ENCODE data around the gene HDAC8.
A peak's percentile ranks its signal among the peaks of the same experiment; 100 is the strongest.

Gene HDAC8

DNA sequence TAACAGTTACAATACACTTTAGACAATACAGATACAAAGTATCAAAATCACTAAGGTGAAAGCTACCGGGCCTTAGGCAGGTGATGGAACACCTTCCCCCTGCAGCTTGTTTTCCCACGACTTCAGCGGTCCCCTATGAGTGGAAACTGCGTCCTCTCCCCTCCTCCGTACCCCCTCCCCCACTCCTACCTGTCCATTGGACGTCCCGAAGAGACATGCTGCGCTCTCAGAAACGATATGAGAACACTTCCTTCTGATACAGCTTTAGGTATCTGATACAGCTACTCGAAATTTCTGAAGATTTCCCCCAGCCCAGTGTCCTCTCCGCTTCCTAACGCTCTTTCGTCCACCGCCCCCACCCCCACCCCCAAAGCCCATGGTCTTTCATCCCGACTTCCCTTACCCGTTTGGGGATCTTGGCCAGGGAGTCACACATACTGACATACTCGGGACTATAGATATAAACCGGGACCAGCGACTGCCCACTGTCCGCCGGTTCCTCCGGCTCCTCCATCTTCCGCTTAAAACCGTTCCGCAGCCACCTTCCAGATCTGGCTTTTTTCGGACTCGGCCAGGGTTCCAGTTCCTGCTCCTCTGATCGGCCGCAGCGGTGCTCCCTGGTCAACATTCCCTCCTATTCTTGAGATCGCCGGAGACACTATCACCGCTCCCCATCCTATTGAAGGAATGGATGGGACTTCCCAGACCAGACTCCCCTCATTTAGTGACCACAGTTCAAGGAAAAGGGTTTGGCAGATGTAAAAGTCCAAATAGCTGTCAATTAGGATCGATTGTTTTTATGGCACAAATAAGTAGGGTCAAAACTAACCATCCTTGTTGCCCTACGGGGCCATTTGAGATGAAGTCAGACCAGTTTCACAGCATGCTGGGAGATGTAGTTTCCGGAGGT is at the start of gene HDAC8:
HDAC8 (minus strand) TSS at position 596 of the 910 bp plus-strand sequence; CDS start at position 514, 82 bp downstream.
- peaks cover 5% of the 10 kb centered on the region for H3K4me1 ChIP-seq (ENCODE audit: insufficient read depth, low read length, poor library complexity, severe bottlenecking)
- peak within 1 kb of the TSS; percentile 94 for H3K4me3 ChIP-seq (ENCODE audit: low read length, poor library complexity, severe bottlenecking)
- H3K4me2 ChIP-seq (ENCODE audit: low read depth, low read length, poor library complexity, severe bottlenecking) = peak within 1 kb of the TSS; percentile 70
- no peaks in the 10 kb centered on the region for H3K27me3 ChIP-seq (ENCODE audit: insufficient read depth, low read length, poor library complexity, severe bottlenecking)
- peak within 1 kb of the TSS; percentile 75 for H3K9ac ChIP-seq (ENCODE audit: low read depth, low read length, poor library complexity, severe bottlenecking)
- TF ChIP-seq, protein P1, sequence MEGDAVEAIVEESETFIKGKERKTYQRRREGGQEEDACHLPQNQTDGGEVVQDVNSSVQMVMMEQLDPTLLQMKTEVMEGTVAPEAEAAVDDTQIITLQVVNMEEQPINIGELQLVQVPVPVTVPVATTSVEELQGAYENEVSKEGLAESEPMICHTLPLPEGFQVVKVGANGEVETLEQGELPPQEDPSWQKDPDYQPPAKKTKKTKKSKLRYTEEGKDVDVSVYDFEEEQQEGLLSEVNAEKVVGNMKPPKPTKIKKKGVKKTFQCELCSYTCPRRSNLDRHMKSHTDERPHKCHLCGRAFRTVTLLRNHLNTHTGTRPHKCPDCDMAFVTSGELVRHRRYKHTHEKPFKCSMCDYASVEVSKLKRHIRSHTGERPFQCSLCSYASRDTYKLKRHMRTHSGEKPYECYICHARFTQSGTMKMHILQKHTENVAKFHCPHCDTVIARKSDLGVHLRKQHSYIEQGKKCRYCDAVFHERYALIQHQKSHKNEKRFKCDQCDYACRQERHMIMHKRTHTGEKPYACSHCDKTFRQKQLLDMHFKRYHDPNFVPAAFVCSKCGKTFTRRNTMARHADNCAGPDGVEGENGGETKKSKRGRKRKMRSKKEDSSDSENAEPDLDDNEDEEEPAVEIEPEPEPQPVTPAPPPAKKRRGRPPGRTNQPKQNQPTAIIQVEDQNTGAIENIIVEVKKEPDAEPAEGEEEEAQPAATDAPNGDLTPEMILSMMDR (conservative IDR thresholded peaks at IDR 0.05; ENCODE audit: low read length) = no peak
- peaks cover 17% of the 10 kb centered on the region for H3K79me2 ChIP-seq (ENCODE audit: insufficient read depth, low read length)
- H3K9me3 ChIP-seq (ENCODE audit: insufficient read depth, low read depth, low read length) = no peaks in the 10 kb centered on the region
- H2AFZ ChIP-seq (ENCODE audit: low read length) = peak within 1 kb of the TSS; percentile 99
- no peaks in the 10 kb centered on the region for H4K20me1 ChIP-seq (ENCODE audit: insufficient read depth, low read length, poor library complexity, severe bottlenecking)
- no peaks in the 10 kb centered on the region for H3K9me2 ChIP-seq (replicated peaks; ENCODE audit: low read depth, low read length)
- peaks cover 8% of the 10 kb centered on the region; the same call in 1 of the 2 replicates for H3K36me3 ChIP-seq (ENCODE audit: insufficient read depth, low read length)
- H3F3A ChIP-seq (ENCODE audit: low read depth) = no peaks in the 10 kb centered on the region

DNA sequence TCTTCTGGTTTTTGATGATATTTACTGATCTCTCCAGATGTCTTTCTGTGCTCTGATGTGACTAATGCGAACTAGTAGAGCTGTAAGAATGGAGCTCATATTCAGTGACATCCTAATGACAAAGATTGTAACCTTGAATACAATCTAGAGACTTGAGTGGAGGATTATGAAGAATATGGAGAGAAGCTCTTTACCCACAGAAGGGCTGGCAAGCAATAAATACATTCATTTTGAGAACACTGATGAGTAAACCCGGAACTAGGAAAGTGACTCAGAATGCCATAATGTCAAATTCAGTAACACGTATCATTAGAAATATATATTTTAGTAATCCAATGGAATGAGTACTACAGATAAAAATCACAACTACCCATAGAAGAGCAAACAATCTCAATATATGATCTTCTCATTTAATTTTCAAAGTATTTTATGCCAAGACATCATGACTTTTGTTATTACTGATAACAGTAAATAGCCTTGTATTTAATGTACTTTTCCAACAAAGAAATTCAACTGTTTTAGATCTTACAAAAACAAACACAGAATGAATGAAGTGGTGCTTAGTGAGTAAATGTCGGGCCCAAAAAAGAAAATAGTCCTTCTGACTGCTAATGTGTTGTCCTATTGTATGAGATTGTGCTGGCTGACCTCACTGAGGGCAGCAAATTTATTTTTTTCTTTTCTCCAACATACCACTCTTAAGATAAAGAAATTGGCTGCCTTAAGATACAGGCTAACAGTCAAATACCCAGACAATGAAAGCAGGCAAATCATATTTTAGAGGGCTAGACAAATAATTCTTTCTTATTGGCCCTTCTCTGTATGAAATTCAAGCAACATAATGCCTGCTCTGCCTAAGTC is 49.2 kb upstream of the HDAC8 start:
- Histone ChIP-seq H3K9me2 (replicated peaks; ENCODE audit: low read depth, low read length) (no peaks in the 10 kb centered on the region), H3K79me2 (ENCODE audit: insufficient read depth, low read length) (no peaks in the 10 kb centered on the region), H3K27me3 (ENCODE audit: insufficient read depth, low read length, poor library complexity, severe bottlenecking) (no peaks in the 10 kb centered on the region), H3K9me3 (ENCODE audit: insufficient read depth, low read depth, low read length) (no peaks in the 10 kb centered on the region), H2AFZ (ENCODE audit: low read length) (no peak overlapping the region), H3K36me3 (ENCODE audit: insufficient read depth, low read length) (no peaks in the 10 kb centered on the region), H3K9ac (ENCODE audit: low read depth, low read length, poor library complexity, severe bottlenecking) (no peak overlapping the region), H3K4me1 (ENCODE audit: insufficient read depth, low read length, poor library complexity, severe bottlenecking) (no peaks in the 10 kb centered on the region), H3K4me3 (ENCODE audit: low read length, poor library complexity, severe bottlenecking) (no peak overlapping the region), H3K4me2 (ENCODE audit: low read depth, low read length, poor library complexity, severe bottlenecking) (no peak overlapping the region), H3F3A (ENCODE audit: low read depth) (no peaks in the 10 kb centered on the region), H4K20me1 (ENCODE audit: insufficient read depth, low read length, poor library complexity, severe bottlenecking) (no peaks in the 10 kb centered on the region)
- TF ChIP-seq, protein P1 (conservative IDR thresholded peaks at IDR 0.05; ENCODE audit: low read length) = no peak
- TF ChIP-seq EZH2phosphoT487 (IDR thresholded peaks at IDR 0.05; ENCODE audit: borderline replicate concordance) = no peak

- H2AFZ ChIP-seq (ENCODE audit: low read length) = no peak overlapping the region
- H3K9ac ChIP-seq (ENCODE audit: low read depth, low read length, poor library complexity, severe bottlenecking) = no peak overlapping the region
- no peak overlapping the region for H3K4me3 ChIP-seq (ENCODE audit: low read length, poor library complexity, severe bottlenecking)
Measured at GRCh38 chrX:72621163-72621562, 48.5 kb upstream of the HDAC8 start.

More at GRCh38 chrX:72621163-72621562, 48.5 kb upstream of the HDAC8 start:
- Histone ChIP-seq H3K36me3 (ENCODE audit: insufficient read depth, low read length) (no peaks in the 10 kb centered on the region), H3K9me2 (replicated peaks; ENCODE audit: low read depth, low read length) (no peaks in the 10 kb centered on the region), H4K20me1 (ENCODE audit: insufficient read depth, low read length, poor library complexity, severe bottlenecking) (no peaks in the 10 kb centered on the region), H3K4me1 (ENCODE audit: insufficient read depth, low read length, poor library complexity, severe bottlenecking) (no peaks in the 10 kb centered on the region), H3K79me2 (ENCODE audit: insufficient read depth, low read length) (no peaks in the 10 kb centered on the region), H3K4me2 (ENCODE audit: low read depth, low read length, poor library complexity, severe bottlenecking) (no peak overlapping the region), H3F3A (ENCODE audit: low read depth) (no peaks in the 10 kb centered on the region), H3K9me3 (ENCODE audit: insufficient read depth, low read depth, low read length) (no peaks in the 10 kb centered on the region), H3K27me3 (ENCODE audit: insufficient read depth, low read length, poor library complexity, severe bottlenecking) (no peaks in the 10 kb centered on the region)
- TF ChIP-seq EZH2phosphoT487 (IDR thresholded peaks at IDR 0.05; ENCODE audit: borderline replicate concordance) = no peak
- TF ChIP-seq, protein P1 (conservative IDR thresholded peaks at IDR 0.05; ENCODE audit: low read length) = no peak

Measured in Loucy (cell line).